HG03139 (cell line): ENCODE data around the gene AFF2.
"Not testable (repeated sequence)": the region's sequence is repeated elsewhere in the genome, so short reads cannot be mapped to it uniquely, and the experiment has no call there.

Source experiments
- ATAC-seq: cut with Tn5 transposase; IDR thresholded peaks from one replicate; pipeline ENCODE4 v1.9.1; 2021; ENCODE audit not compliant: unreplicated experiment

The AFF2 gene

DNA sequence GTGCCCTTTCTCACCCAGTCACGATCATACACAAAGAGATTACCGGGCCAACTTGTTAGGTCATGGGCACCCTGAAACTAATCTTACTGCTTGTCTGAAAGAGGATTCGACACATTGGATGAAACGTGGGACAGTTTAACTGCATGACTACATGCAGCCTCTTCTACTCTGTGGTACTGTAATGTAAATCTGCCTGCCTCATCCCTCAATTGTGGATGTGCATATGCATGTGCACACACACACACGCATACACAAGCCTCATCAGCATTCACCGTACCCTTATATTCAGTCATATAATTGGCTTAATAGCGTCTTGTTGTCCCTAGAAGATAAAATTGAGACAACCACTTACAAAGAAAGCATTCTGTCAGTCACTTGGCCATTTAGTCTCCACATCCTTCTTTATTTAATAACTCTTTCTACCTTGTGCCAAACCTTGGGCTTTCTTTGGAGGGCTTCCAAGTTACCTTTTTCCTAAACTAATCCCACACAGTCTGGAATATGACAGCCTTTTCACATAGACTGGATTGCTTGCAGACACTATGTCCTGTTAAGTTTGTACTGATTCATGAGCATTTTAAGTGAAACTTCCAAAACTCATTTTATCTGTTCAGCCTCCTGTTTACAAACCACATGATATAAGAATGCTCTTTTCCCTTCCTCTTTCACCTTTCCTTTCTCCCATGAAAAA is 132.9 kb downstream of the AFF2 start:
- ATAC-seq, result no peak

DNA sequence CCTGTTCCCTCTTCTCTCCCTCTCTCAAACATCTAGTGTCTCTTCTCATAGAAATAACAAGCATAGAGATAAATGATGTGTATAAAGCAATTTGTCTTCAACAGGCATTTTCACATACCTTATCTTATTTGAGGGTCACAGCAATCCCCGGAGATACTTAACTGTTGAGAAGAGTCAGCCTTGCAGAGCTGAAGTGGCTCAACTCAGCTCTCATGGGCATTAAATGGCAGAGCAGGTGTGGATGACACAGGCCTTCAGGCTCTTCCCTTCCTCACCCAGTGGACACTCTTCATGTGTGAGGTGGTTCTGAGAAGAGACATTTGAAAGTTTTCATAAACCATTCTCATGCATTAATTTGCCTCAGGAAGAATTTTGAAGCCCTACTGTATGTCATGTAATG is 134.2 kb downstream of the AFF2 start:
- no peak for ATAC-seq

DNA sequence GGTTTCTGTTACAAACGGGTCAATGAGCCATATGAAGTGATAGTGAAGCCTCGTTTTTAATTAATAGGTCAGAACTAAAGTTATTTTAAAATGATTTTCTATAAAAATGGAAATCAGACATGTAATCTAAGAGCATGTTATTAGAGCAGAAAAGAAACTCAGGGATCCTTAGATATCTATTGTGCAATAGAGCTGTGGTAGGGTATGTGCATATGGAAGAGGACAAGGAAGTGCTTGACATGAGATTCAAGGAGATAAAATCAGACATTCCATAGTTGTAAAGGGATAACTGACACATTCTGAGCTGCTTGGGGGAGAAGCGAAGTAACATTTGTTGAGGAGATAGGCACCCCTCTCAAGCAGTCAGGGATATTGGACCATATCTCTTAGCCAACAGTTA is 143.0 kb downstream of the AFF2 start:
- no peak for ATAC-seq

DNA sequence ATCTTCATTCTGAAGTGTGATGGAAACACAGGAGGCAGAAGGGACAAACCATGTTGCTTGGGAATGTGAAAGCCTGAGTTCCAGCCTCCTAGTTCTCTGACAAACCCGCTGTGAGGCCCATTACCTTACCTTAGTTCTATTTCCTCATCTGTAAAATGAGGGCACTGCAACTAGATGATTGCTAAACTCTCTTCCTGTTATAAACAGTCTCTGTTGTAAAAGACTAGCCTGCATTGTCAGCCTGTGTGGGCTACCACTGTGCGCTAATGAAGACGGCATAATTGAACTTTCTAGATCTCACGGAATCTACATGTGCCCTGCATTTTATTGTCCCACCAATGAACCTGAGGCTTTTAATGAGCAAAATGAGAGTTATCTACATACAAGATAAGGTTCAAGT is 147.2 kb downstream of the AFF2 start:
- ATAC-seq, result no peak

DNA sequence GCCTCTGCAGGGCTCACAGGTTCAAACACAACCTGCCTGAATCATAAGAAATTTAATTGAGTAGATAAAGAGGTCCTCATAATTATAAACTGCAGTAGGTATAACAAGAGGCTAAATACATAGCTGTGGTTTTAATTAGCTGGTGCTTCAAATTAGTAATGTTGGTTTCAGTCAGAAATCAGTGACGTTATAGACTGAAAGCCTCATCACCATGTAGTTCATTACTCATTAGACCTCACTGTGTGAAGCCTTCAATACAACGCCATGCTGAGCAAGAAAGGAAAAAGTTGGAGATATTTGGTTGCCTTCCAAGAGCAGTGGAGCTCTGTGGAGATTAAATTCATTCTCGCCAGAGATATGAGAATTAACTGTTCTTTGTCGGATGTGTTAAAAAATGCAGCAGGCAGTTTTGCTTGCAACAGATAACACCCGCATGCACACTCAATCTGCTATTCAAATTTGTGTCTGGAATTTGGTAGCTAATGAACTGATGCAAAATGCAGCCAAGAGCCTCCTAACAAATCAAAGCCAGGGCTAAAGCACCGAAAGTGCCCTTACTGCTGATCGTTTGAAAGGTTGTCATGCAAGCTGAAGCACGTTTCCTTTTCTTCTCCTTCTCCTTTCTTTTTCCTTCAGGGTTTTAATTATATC is 148.9 kb downstream of the AFF2 start:
- ATAC-seq, result no peak

DNA sequence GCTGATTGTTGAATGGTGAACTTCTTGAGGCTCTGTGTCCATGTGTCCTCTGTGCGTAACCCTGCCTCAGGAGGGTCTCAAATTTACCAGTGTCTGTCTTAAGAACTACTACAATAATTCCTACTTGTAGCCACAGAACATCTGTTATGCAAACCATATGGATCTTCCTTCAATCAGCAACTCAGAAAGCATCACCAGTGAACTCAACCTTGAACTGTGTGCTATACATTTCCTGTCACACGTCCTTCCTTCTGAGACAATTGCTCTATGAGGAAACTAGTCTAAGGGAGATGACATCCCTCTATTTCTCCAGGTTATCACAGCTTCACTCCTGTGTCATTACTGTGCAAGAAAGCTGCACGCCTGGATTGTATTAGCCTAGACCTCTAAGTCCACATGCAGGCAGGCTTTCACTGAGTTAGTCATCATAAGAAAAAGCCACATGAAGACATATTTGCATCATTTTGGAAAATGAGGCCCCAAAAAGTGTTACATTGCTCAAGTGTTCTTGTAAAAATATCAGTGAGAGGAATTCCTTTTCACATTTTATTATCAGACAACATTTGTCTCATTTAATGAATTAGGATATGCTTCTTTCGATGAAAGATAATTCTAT is 157.8 kb downstream of the AFF2 start:
- ATAC-seq, result no peak

DNA sequence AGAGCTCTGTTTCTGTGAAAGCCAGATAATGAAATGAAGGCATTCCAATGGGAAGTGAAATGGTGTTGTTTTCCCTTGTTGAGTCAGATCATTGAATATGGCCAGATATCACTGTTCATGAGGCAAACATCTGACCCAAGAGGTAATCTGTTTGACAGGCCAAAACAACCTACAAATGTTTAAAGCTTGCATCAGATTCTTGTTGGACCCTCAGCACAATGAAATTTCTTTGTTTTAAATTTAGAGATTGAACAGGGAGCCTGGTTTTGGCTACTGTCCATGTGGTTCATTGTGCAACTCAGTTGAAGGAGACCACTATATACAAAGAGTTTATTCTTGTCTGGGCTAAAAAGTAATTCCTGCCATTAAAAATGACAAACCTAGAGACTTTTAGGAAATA is 159.1 kb downstream of the AFF2 start:
- no peak for ATAC-seq

DNA sequence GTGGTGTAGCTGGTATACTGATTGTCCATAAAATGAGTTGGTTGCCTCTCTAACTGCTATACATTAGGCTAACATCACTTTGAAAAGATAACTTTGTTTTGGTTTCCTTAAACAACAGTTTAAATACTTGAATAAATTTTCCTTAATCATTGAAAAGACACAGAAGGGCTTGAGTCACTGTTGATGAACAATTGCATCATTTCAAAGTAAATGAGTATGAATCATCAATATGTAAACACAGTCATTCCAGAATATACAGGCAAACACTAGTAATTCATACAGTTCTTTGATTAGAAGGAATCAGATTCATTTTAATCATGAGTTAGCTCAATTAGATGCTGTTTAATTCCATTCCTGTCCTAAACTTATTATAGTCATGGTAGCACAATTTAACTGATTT is 160.6 kb downstream of the AFF2 start:
- no peak for ATAC-seq

DNA sequence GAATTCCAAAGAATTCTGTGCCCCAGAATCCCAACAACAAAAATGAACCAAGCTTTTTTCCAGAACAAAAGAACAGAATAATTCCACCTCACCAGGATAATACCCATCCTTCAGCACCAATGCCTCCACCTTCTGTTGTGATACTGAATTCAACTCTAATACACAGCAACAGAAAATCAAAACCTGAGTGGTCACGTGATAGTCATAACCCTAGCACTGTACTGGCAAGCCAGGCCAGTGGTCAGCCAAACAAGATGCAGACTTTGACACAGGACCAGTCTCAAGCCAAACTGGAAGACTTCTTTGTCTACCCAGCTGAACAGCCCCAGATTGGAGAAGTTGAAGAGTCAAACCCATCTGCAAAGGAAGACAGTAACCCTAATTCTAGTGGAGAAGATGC is 161.6 kb downstream of the AFF2 start:
- no peak for ATAC-seq

DNA sequence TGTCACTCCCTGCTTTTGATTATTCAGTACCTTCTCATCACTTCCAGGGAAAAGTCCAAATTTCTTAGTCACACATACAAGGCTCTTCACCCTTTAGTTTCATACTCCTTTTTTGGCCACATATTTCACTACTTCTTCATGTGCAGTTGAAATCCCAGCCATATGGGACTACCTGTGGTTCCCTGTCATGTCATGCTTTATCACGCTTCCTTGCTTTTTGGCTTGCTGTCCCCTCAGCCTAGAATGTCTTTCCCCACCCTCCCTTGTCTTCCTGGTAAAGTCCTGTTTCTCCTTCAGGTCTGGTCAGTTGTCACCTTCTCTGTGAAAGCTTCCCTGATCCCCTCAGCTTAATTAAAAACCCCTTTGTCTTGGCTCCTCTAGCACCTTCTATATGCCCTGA is 163.8 kb downstream of the AFF2 start:
- no peak for ATAC-seq

DNA sequence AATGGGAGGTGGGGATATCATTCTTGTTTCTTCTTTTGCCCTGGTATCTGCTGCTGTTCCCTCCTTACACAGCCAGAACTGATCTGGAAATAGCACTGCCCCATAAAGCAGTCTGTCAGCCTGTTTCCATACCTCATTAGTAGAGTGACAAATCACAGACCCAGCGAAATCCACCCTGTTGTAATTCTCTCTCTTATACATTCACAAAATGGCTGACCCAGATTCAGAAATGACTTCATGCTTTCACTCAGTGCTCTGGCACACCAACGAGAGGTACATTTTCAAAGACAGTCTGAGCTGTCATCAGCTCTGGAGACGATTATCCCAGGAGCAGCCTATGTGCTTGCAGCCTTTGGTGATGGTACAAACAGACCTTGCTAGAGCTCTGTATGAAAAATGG is 164.6 kb downstream of the AFF2 start:
- ATAC-seq, result no peak

DNA sequence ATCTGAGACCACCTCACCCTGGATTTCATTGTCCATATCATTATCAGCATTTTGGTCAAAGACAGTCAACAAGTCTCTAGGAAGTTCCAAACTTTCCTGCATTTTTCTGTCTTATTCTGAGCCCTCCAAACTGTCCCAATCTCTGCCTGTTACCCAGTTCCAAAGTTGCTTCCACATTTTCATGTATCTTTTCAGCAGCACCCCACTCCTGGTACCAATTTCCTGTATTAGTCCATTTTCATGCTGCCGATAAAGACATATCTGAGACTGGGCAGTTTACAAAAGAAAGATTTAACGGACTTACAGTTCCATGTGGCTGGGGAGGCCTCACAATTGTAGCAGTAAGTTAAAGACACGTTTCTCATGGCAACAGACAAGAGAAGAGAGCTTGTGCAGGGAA is 168.8 kb downstream of the AFF2 start:
- ATAC-seq, result not testable (repeated sequence)

DNA sequence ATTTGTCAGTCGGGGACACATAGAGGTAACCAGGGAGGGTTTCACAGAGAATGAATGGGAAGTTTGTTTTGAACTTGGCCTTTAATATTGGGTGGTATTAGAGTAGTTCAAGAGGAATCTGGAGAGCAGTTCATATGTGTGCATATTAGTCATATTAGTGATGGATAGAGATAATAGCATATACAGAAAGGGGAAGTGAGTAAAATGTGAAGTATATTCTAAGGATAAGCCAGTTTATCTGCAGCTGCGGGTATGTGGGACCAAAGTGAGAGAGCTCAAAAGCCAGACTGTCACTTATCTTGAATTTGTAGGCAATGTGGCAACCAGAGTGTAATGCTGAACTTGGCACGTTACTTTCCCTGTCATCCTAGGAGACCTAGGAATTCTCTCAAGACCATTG is 169.9 kb downstream of the AFF2 start:
- ATAC-seq, result no peak

DNA sequence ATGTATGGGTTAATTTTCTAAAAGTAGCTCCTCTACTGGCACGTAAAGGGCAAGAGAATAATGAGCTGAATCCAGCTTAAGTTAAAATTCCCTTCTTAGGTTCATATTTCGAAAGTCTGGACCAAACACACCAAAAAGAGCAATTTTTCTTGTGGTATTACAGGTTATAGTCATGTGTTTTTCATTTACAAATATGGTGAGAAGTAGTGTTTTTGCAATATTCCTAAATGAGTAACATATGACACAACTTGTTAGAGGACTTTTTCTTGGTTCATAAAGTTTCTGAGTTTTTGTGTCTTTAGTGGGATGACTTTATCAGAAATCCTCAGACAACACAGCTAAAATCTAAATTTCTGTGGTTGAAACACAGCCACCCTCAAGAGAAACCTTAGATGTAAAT is 172.1 kb downstream of the AFF2 start:
- ATAC-seq, result no peak

DNA sequence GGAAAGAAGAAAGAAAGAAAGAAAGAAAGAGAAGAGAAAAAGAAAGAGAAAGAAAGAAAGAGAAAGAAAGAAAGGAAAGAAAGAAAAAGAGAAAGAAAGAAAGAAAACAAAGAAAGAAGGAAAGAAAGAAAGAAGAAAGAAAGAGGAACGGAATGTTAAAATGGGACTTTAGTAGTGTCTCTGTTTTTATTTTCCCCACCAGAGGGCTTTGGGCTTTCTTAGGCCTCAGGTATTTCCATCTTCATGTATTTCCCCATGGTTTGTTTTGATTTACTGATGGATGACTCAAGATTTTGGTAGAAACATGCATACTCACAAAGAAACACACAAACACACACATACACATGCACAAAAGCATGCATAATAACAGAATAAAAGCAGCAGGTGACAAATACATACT is 181.2 kb downstream of the AFF2 start:
- no peak for ATAC-seq

DNA sequence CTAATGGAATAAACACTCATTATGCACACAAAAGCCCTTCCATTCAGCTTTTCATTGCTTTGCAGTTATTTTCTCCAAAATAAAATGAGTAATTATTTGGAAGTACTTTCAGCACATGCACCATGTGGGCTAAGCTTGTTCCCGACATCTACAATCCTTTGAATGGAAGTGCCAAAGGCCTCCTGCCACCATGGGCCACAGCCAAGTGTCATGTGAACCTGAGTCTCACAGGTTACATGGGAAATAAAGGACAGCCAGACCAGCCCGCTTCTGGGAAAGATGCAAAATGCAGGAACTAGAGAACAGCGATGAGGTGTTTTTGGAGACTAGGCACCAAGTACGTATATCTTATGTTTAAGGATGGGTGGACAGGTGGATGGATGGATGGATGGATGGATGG is 181.8 kb downstream of the AFF2 start:
- ATAC-seq, result no peak

DNA sequence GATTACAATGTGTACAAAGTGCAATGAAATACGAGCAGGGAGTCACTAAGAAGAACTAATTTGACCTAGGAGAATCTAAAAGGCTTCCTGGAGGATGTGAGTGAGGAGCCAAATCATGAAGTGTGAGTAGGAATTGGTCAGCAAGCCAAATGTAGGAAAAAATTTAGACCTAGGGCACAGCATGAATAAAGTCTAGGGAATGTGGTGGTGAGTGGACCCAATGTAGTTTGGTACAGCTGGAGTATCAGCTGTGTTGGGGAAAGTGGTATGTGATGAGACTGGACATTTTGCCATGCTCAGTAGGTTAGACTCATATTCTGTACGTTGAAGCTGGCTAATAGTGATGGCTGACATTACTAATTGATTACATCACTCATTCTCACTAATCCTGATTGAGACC is 191.0 kb downstream of the AFF2 start:
- ATAC-seq, result no peak

DNA sequence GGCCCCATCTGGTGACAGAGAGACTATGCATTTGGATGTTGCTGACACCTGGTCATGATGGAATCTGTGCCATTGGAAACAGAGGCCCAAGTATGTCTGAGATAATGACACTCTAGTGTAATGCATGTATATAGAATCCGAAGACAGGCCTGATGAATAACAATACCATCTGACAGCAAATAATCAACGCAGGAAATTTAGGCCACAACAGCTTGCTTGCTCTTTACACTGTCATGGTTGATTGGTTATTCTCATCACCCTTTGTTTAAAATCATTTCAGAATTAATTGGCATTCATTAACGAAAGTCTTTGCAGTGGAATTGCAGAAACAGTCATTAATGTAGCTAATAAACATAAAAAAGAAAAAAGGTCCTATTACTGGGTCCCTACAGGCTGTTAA is 194.8 kb downstream of the AFF2 start:
- ATAC-seq, result no peak

DNA sequence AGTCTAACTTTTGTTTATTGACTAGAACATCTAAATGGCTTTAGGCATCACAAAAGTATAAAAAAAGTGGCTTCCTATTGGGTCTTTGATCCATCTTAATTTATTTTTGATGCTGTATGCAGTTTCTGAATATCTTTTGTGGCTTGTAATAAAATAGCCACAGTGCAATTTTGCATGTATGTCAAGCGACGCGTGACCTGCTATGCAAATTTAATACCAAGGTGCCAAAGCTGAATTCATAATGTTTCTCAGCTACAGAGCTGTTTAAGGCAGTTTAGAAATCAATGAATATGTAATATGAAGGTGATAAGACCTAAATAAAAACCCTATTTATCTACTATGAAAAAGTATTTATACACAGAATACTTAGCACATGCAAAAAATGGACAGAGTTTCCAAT is 197.8 kb downstream of the AFF2 start:
- no peak for ATAC-seq

DNA sequence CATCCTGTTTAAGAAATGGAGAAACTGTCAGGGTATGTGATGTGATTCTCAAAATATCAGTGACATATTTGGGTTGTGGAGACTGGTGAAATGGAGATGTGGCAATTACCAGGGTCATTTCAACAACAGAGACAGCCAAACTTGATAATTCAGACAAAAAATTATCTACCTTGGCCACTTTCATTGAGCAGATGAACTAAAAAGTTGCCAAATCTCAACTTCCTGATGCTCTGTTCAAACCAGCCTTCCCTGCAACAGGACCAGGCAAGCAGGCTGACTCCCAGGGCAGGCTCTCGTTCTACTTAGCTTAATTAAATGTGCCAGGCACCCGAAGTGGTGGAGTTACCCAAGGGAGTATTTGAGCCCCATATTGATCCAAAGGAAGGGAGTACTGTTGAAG is 199.6 kb downstream of the AFF2 start:
- ATAC-seq, result no peak

DNA sequence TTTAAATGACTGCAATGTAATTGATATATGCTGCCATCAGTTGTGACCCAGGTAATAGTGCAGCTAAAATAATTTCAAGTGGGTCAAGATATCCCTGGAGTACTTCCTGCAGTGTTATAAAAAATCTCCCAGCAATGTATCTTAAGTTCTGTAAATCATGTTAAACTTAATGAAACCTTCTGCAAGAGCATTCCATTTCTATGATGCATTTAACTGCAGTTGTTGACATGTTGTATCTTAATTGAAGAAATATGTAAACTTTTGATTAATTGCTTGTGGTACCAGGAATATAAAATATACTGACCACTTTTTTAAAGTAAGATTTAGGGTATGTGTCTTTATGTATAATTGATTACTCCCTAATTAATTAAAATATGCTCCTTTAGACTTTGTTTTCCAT is 213.6 kb downstream of the AFF2 start:
- no peak for ATAC-seq

DNA sequence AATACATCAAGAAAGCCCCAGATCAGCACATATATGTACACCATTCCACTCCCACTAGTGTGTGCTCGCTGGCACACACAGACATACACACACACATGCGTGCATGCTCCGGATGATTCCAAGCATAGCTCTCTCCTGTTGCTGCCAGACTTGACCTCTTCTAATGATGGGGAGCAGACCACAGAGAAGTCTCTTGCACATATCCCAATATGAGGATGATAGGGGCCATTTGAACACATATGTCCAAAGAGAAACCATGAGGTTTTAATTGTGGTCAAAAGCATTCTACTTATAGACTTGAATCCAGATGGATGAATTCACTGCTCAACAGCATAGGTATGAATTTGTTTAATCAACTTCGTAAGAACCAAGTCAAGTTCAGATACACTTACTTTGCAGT is 214.9 kb downstream of the AFF2 start:
- ATAC-seq, result no peak

DNA sequence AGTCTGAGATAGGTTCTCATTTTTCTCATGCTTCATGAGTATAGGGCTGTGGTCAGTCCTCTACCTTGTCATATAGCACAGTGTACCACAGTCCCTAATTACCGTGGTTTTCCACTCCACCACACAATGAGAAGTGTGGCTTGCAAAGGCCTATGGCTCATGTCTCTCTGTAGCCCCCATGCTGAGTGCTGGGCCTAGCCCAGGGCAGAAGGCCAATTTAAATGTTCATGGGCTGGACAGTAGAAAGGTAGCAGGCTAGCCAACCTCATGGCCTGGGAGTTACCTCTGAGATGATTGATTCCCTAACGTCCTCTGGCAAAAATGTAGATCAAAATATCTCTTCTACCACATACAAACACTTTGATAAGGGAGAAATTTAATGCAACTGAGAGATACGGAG is 222.5 kb downstream of the AFF2 start:
- no peak for ATAC-seq
